HG03439 (cell line): Measurements from ENCODE around the gene SYS1.

ENCODE experiments used
- ATAC-seq: cut with Tn5 transposase; IDR thresholded peaks from one replicate; pipeline ENCODE4 v1.9.1; 2021; ENCODE audit warnings: mild to moderate bottlenecking, moderate library complexity; ENCODE audit not compliant: unreplicated experiment

SYS1 gene

GRCh38 chr20:45355209-45356084 lies 7.5 kb upstream of the SYS1 start:
- ATAC-seq, result no peak

DNA sequence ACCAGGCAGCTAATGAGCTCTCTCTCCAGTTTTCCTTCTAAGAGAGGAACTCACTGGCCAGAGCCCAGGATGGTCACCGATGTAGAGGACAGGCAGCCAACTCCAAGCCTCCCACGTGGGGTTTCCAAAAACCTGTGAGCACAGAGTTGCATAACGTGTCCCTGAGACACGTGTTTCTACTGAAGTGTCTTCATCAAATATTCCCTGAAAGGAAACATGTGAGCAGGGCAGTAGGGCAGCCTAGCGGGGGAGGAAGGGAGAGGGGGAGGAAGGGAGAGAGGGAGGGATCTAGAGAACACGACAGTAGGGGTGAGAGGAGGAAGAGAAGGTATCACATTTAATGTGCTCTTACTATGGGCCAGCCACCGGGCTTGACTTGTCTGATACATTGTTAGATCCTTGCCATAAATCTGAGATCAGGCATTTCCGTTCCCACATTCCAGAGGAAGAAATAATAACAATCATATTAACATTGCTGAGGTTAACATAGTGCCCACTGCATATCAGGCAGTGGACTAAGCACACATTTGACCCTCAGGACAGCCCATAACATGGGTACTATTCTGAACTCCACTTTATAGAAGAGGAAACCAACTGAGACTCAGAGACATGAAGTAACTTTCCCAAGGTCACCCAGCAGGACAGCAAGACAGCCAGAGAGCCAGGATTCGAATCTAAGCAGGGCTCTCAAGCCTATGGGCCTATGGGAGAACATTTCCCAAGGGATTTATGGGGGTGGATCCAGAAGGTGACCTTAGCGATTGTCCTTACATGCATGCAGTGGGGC lies 4.5 kb upstream of the SYS1 start:
- ATAC-seq, result no peak

DNA sequence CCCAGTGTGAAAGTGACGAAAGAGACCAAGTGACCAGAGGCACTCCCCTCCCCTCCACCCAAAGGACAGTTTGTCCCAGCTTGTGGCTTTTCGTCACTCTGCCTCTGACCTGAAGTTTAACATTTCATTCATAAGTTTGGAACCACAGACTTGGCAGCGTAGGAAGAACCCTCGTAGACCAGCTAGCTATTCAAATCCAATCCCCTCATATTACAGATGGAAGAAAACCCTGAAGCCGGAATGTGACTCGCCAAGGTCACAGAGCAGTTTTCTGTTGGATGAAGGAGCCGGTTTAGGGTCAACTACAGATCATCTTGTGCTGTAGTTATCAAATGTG lies 3.9 kb upstream of the SYS1 start:
- no peak for ATAC-seq

GRCh38 chr20:45359406-45360148 lies 3.4 kb upstream of the SYS1 start:
- no peak for ATAC-seq

DNA sequence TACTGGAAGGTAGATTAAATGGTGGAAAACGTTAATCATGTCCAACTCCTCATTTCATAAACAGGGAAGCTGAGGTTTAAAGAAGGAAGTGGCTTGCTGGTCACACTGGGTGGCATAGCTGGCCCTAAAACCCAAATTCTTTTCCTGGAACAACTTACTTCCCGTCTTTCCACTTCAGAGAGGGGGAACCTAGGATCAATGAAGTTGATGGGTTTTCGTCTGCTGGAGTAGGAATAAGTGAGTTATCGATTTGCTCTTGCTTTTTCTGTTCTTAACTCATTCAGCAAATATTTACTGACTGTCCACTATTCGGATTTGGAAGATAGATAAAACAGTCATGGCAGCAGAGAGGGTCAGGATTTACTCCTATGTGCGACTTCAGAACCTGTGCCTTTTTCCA lies 1.2 kb upstream of the SYS1 start:
- ATAC-seq, result no peak

GRCh38 chr20:45363611-45364492 lies 896 bp downstream of the SYS1 start:
- no peak for ATAC-seq

DNA sequence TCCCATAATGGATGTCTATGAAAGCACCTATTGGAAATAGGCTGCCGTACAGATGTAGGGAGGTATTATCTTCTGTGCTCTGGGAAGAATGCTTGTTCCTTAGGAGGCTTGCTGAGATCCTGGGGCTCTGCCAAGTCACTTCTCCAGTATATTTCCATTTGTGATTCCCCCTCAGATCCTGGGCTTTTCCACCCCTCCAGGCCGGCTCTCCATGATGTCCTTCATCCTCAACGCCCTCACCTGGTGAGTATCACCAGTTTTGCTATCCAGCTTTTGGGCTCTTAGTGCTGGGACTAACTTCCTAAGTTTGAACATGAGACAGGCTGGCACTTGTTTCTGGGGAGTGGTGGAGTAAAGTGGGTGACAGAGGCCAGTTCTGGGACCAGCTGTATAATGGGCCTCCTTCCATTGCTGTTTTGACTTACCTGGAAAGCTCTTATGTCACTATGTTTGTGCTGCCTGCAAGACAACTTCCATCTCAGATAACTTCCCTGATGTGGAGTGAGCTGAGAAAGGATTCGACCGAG lies 2.6 kb downstream of the SYS1 start:
- no peak for ATAC-seq

GRCh38 chr20:45366192-45366591 lies 3.2 kb downstream of the SYS1 start:
- no peak for ATAC-seq

DNA sequence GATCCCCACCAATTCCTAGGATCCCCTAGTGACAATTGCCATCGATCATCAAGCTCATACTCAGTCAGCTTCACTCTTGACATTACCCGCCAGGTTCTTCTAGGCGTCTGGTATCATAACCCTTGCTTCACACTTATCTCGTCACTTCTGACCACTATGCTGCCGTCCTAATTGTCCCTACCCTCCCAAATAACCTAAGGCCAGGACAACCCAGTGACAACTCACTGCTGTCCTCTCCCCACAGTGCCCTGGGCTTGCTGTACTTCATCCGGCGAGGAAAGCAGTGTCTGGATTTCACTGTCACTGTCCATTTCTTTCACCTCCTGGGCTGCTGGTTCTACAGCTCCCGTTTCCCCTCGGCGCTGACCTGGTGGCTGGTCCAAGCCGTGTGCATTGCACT lies 3.7 kb downstream of the SYS1 start:
- no peak for ATAC-seq

- no peak for ATAC-seq
These were observed 4.2 kb downstream of the SYS1 start for GRCh38 chr20:45367126-45367525.

DNA sequence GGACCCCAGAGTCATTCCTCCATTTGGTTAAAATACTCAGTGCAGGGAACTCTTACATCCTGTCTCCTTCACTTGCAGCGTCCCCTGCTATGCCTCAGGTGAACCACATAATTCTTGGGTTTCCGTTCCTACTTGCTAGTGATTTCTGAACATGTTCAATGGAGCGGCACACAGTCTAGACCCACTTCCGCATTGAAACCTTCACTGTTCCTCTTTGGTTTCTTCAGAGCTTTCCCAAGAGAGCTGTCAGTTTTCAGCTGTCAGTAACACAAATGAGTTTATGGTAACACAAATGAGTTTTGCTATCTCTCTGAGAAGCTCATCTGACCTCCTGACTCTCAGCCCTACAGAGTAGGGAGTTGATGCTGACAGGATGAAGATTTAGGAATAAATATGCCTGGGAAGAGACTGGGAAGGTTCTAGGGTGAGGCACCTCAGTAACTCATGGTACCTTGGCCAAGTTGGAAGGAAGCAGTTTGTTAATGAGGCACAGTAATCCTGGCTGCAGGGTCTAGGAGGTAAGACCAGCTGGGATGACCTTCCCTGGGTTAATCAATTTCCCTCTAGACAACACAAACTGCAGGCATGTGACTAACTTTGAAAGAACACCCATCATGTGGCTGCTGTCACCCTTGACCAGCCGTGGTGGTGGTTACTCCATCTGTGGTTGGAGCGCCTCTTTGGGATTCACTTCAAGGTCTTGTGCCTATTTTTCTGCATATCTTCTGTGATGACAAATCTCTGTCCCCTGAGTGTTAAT lies 5.4 kb downstream of the SYS1 start:
- peak; percentile 74 for ATAC-seq

- no peak for ATAC-seq
These were observed 7.7 kb downstream of the SYS1 start for GRCh38 chr20:45370571-45371160.

DNA sequence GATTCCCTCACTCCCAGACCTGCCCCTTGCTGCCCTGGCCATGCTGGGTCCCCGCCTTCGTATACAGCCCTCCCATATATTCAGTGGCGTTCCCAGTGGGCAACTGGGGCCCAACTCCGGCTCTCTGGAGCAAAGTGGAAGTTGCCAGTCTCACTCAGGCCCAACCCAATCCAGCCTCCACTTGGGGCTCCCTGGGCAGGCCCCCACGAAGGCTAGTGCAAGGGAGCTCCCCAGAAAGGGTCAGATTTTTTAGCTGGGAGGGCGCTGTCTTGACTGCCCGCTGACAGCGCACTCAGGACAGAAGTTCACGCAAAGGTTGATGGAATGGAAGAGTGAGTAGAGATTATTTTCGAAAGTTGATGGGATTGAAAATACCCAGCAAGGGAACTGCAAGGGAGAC lies 9.3 kb downstream of the SYS1 start:
- ATAC-seq, result no peak

DNA sequence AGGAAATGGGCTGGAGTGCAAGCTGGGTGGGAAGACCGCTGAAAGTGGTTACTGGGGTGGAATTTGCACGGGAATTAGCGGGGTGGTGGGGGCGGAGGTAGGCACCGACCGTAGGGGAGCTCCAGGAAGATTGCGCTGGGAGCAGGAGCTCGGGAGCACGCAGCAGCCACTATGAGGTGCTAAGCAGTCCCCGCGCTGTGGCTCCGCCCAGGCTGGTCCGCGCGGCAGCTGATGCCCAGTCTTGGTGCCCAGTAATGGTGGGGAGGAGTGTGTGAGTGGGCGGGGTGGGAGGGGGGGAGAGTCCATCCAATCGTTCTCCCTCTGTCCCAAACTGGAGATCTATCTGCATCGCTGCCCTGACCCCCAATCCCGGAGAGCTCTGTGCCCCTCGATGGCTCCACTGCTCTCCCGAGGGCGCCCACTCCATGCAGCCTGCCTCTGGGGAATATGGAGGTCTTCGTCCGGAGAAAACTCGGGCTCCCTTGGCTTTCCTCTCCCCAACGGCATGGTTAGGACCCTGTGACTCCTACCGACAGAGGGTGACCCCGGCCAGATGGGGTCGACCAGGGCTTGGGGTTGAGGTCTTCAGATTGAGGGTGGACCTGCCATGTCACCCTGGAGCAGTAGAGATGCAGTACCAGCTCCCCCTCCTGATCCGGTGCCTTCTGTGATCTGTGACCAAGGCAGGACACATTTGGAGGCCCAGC lies 9.8 kb downstream of the SYS1 start:
- no peak for ATAC-seq

GRCh38 chr20:45373353-45374100 lies 10.6 kb downstream of the SYS1 start:
- peak; percentile 63 for ATAC-seq

DNA sequence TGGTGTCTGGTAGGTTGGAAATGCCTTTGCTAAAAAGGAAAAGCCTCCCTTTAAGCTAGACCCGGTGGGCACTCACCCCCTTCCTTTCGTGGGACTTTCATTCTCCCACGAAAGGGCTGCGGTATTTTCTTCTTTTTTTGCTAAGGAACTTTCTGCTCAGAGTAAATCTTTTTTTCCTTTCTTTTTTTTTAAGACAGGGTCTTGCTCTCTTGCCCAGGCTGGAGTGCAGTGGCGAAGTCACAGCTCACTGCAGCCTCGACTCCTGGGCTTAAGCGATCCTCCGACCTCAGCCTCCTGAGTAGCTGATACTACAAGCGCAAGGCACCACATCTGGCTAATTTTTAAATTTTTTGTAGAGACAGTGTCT lies 11.1 kb downstream of the SYS1 start:
- ATAC-seq, result no peak

DNA sequence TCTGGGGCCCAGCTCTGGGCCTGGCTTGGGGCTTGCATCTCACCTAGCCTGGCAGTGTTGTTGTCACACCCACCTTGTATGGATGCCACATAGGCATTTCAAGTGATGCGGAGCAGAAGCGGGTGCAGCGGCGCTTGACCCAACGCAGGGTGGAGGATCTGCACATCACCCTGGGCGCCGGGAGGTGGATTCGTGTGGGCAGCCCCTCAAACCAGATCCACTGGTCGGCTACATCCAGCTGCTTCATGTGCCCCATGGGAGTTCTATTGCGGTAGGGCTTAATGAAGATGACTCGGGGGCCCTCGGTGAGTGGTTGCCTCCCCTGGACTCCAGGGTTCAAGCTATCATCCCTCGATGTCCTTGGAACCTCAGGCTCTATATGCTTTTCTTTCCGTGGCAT lies 12.0 kb downstream of the SYS1 start:
- ATAC-seq, result no peak

GRCh38 chr20:45377269-45377668 lies 14.3 kb downstream of the SYS1 start:
- ATAC-seq, result no peak
